Aorta (tissue), 5 donors: ENCODE data around the gene SMS. TPM values are rescaled to one million over a fixed set of nuclear protein-coding genes. Genes with fewer than 3 reads are reported as not detected.

ENCODE experiments used
- ATAC-seq: fragments of 200-7000 bp; cut with Tn5 transposase; one replicate; pipeline ENCODE4 v1.9.1; 2022; ENCODE audit warnings: moderate library complexity; ENCODE audit not compliant: low FRiP score
- DNase-seq, 2 donors: peaks; one replicate each; pipeline ENCODE4 v3.0.0-alpha.2; 2020
- H3K27ac ChIP-seq, 2 donors: one replicate each; pipeline ENCODE4 v1.5.1; 2013; ENCODE audit warnings: low read length in 2 of 2, mild to moderate bottlenecking in 2 of 2, moderate library complexity in 2 of 2, control low read depth in 1 of 2, inconsistent platforms in 1 of 2, low read depth in 1 of 2
- H3K27me3 ChIP-seq, 2 donors: one replicate each; pipeline ENCODE4 v1.6.1; 2013; ENCODE audit warnings: control low read depth in 1 of 2, low read length in 1 of 2, mild to moderate bottlenecking in 1 of 2, moderate library complexity in 1 of 2; ENCODE audit not compliant: insufficient read depth in 2 of 2, control insufficient read depth in 1 of 2
- H3K36me3 ChIP-seq, 2 donors: one replicate each; pipeline ENCODE4 v1.6.1; 2013; ENCODE audit warnings: control low read depth in 1 of 2, low read length in 1 of 2, mild to moderate bottlenecking in 1 of 2; ENCODE audit not compliant: insufficient read depth in 2 of 2, control insufficient read depth in 1 of 2
- H3K4me1 ChIP-seq, 2 donors: one replicate each; pipeline ENCODE4 v1.6.1; 2013; ENCODE audit warnings: low read length in 2 of 2, control low read depth in 1 of 2, mild to moderate bottlenecking in 1 of 2, moderate library complexity in 1 of 2; ENCODE audit not compliant: insufficient read depth in 2 of 2, control insufficient read depth in 1 of 2
- H3K4me3 ChIP-seq, 2 donors: one replicate each; pipeline ENCODE4 v1.5.1; 2013; ENCODE audit warnings: low read length in 2 of 2, control low read depth in 1 of 2, mild to moderate bottlenecking in 1 of 2
- H3K9me3 ChIP-seq: one replicate; pipeline ENCODE4 v1.6.1; 2013; ENCODE audit warnings: mild to moderate bottlenecking, low read length; ENCODE audit not compliant: control insufficient read depth
- WGBS, 2 donors: extraction: QIAGEN DNeasy Blood & Tissue Kit; methylation state at CpG; one replicate each; pipeline ENCODE4 v1.1.7; 2013; 5-methylcytosine and 5-hydroxymethylcytosine counted together
- intact Hi-C, 2 donors: fragments of 100-400 bp; cut with DNase I; formaldehyde crosslinking; loops; one replicate each; pipeline versions ENCODE4 v1.14.2 to v1.15.0; 2022
- long read RNA-seq, 2 donors: library from polyadenylated mRNA; unstranded; transcript quantifications; one replicate each; pipeline ENCODE4 v2.0.0, GENCODE V29; 2020 to 2021
- polyA plus RNA-seq, 2 donors: library from polyadenylated mRNA; stranded (reverse); fragments of 200-250 nt; gene quantifications; one replicate each; pipeline ENCODE4 v1.2.3, GENCODE V29; 2013
- total RNA-seq, 2 donors: library from RNA; stranded (reverse); fragmentation: NEBNext Ultra II Directional; extraction: Animal tissue kit (Norgen Biotek cat#: 25700); gene quantifications; one replicate each; pipeline ENCODE4 v1.2.1, GENCODE V29; 2021
- donor health status: healthy with polysubstance abuse.
- donor health status: Bipolar disorder and iron deficiency.
- donor health status: DM: no; HTN: no; CAD: no.
- donor health status: DM: no; HTN: no; CAD: no.
- donor health status: DM: yes; HTN: yes; CAD: no.

Gene SMS
- total RNA-seq (10 to 100 TPM; 49.4 to 57.8 TPM), polyA plus RNA-seq (10 to 100 TPM; 45.3 to 89.5 TPM)
- long read RNA-seq, donor 1, transcript SMS-202 (11 exons, 1,837 nt): major isoform, 290 of 319 reads
- long read RNA-seq, donor 1, partial matches to known transcripts: 16 of 319 reads
- long read RNA-seq, donor 1, other reads (novel, unspliced or antisense): 9 of 319 reads
- long read RNA-seq, donor 2, transcript SMS-202 (11 exons, 1,837 nt): major isoform, 27 of 35 reads
- long read RNA-seq, donor 2, partial matches to known transcripts: 6 of 35 reads
- long read RNA-seq, donor 2, other reads (novel, unspliced or antisense): 2 of 35 reads

- H3K9me3 ChIP-seq: no peaks in the 10 kb centered on the region
- ATAC-seq (peak; percentile 92), DNase-seq (peak; percentile 86 to 92)
- H3K27me3 ChIP-seq: no peaks in the 10 kb centered on the region
- 0 to 43% methylated on average over 25 to 46 of the region's 46 CpGs for WGBS, 2 donors
- H3K4me3 ChIP-seq: peak within 1 kb of the TSS; percentile 57 to 81
- H3K4me1 ChIP-seq: no peaks in the 10 kb centered on the region
- no peaks in the 10 kb centered on the region for H3K36me3 ChIP-seq
- intact Hi-C loops: no loop called here
- peak within 1 kb of the TSS; percentile 31 to 73 for H3K27ac ChIP-seq
These were observed at the start of gene SMS for GRCh38 chrX:21940356-21940829. SMS (plus strand) TSS chrX:21940709; CDS start chrX:21940825, 116 bp downstream.

DNA sequence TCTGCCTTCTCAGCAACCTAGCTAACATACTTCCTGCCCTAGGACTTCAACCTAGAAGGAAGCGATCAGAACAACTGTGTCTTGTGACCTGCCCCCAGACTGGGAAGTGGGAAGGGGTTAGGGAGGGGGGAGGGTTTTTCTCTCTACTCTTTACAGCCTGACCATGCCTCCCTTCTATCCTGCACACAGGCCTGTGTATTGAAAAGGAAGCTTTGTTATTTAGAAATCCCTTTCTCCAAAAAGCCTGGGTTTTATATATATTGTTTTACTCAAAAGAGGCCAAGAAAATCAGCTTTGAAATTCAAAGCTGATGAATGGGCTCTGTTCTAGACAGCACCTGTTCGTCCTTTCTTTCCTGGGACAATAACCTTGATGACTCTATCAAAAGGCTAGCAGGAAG lies 35.2 kb upstream of the SMS start:
- Histone ChIP-seq H3K27me3 (no peaks in the 10 kb centered on the region), H3K4me3 (no peak overlapping the region), H3K9me3 (no peaks in the 10 kb centered on the region), H3K4me1 (no peaks in the 10 kb centered on the region), H3K27ac (no peak overlapping the region), H3K36me3 (no peaks in the 10 kb centered on the region)
- 47 to 85% methylated on average over 2 of the region's 2 CpGs for WGBS, 2 donors
- DNase-seq (no peak), ATAC-seq (no peak)
- intact Hi-C loops: no loop called here

- WGBS, 2 donors: 76 to 94% methylated on average over 3 of the region's 3 CpGs
These were observed 34.6 kb upstream of the SMS start for GRCh38 chrX:21905953-21906352.

DNA sequence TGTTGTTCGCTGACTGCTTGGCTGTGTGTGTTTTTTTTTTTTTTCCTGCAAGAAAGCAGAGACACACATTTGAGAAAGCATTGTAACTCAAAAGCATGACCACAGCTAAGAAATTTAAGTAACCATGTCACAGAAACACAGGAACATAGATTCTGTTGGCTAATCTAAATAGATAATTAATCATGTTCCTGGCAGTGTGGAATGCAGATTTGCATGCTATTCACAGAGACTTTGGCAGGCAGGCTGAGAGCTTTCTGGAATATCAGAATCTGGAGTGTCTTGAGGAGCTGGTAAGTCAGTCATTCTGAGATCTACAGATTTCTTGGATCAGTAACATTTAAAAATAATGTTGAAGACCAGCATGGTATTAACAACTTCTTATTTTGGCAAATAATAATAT lies 33.2 kb upstream of the SMS start:
- no peaks in the 10 kb centered on the region for H3K36me3 ChIP-seq
- no peak overlapping the region for H3K27ac ChIP-seq
- H3K4me3 ChIP-seq: no peak overlapping the region
- H3K9me3 ChIP-seq: no peaks in the 10 kb centered on the region
- intact Hi-C loops: no loop called here
- H3K4me1 ChIP-seq: no peaks in the 10 kb centered on the region
- 11 to 20% methylated on average over 1 of the region's 1 CpG for WGBS, 2 donors
- ATAC-seq: no peak
- DNase-seq: no peak
- H3K27me3 ChIP-seq: no peaks in the 10 kb centered on the region

More at GRCh38 chrX:21905953-21906352, 34.6 kb upstream of the SMS start:
- Histone ChIP-seq H3K4me3 (no peak overlapping the region), H3K4me1 (no peaks in the 10 kb centered on the region), H3K27ac (no peak overlapping the region), H3K9me3 (no peaks in the 10 kb centered on the region), H3K27me3 (no peaks in the 10 kb centered on the region), H3K36me3 (no peaks in the 10 kb centered on the region)
- DNase-seq (no peak), ATAC-seq (no peak)
- intact Hi-C loops: no loop called here

- DNase-seq (no peak), ATAC-seq (no peak)
- H3K27me3 ChIP-seq: no peaks in the 10 kb centered on the region
- intact Hi-C loops: no loop called here
- no peak overlapping the region for H3K27ac ChIP-seq
- no peaks in the 10 kb centered on the region for H3K9me3 ChIP-seq
- WGBS, 2 donors: 79 to 96% methylated on average over 4 of the region's 4 CpGs
- H3K4me3 ChIP-seq: no peak overlapping the region
- H3K4me1 ChIP-seq: no peaks in the 10 kb centered on the region
- no peaks in the 10 kb centered on the region for H3K36me3 ChIP-seq
These were observed 29.0 kb upstream of the SMS start for GRCh38 chrX:21911481-21911880.

DNA sequence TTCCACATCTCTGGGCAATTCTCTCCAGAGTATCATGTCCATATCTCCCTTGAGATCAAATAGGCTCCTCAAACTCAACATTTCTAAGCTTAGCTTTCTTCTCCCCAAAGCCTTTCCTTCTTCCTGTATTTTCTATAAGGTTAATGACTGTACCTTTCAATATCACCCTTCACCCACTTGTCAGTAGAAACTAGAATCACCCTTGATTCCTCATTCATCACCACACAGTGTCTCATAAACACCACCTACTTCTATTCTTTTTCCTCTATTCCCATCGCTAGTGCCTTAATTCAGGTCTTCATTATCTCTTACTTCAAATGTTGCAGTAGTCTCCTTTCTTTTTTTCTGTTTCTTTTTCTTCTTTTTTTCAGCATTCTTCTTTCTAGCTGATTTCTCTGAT lies 28.3 kb upstream of the SMS start:
- DNase-seq (no peak), ATAC-seq (no peak)
- Histone ChIP-seq H3K36me3 (no peaks in the 10 kb centered on the region), H3K4me3 (no peak overlapping the region), H3K4me1 (no peaks in the 10 kb centered on the region), H3K9me3 (no peaks in the 10 kb centered on the region), H3K27ac (no peak overlapping the region), H3K27me3 (no peaks in the 10 kb centered on the region)
- intact Hi-C loops: no loop called here
- 67 to 100% methylated on average over 1 of the region's 1 CpG for WGBS, 2 donors

GRCh38 chrX:21912989-21913388 lies 27.5 kb upstream of the SMS start:
- H3K4me3 ChIP-seq: no peak overlapping the region
- ATAC-seq (no peak), DNase-seq (no peak)
- no peaks in the 10 kb centered on the region for H3K9me3 ChIP-seq
- WGBS, 2 donors: 89 to 97% methylated on average over 4 of the region's 4 CpGs
- H3K36me3 ChIP-seq: no peaks in the 10 kb centered on the region
- intact Hi-C loops: no loop called here
- H3K4me1 ChIP-seq: no peaks in the 10 kb centered on the region
- H3K27ac ChIP-seq: no peak overlapping the region
- no peaks in the 10 kb centered on the region for H3K27me3 ChIP-seq

DNA sequence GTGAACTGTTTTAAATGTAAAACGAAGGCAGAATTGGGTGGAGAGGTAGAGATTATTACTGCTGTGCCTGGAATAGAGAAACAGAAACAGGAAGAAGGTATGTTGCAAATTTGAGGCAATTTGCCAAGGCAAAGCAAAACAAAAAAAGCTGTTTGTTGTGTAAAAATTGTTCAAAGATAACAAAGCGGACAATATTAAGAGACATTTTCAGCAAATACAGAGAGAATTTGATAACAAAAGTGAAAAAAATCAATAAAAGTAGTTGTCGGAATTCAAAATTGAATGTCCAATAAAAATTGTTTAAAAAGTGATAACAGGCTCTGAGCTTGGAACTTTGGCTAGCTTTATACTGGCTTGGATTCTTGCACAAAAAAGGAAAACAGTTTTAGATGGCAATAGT lies 14.4 kb upstream of the SMS start:
- intact Hi-C loops: loop anchor here in 1 of 2 donors (5.0 to 10.0 kb wide), 2 partner anchors 51 to 84 kb away; no protein-coding TSS in a partner anchor
- H3K36me3 ChIP-seq: no peaks in the 10 kb centered on the region
- no peaks in the 10 kb centered on the region for H3K4me1 ChIP-seq
- no peak overlapping the region for H3K27ac ChIP-seq
- ATAC-seq (no peak), DNase-seq (no peak)
- no peaks in the 10 kb centered on the region for H3K9me3 ChIP-seq
- no peak overlapping the region for H3K4me3 ChIP-seq
- H3K27me3 ChIP-seq: no peaks in the 10 kb centered on the region
- 2 to 19% methylated on average over 3 of the region's 3 CpGs for WGBS, 2 donors
